A549 treated with Mapracorat at 1 μM for 4 hours (cell line): ENCODE measurements around the gene SLC25A45. TPM values are rescaled to one million over a fixed set of nuclear protein-coding genes. Genes with fewer than 3 reads are reported as not detected.

Source experiments
- total RNA-seq: library from RNA; stranded (reverse); fragments of 200-300 nt; extraction: Qiagen RNA extraction; gene quantifications from 5 replicates; pipeline ENCODE4 v1.2.3, GENCODE V29; 2022

The SLC25A45 gene
- 10.3 to 15.7 TPM (median 13.4 TPM) in 5 replicates for total RNA-seq

GRCh38 chr11:65382033-65382803 lies at the start of gene SLC25A45:
Gene SLC25A45, minus strand, starts transcription at chr11:65382646. Its CDS starts 695 bp downstream, at chr11:65381951.

GRCh38 chr11:65422633-65423515 lies 40.4 kb upstream of the SLC25A45 start, which contains the start of gene NEAT1:
Gene NEAT1, plus strand, starts transcription at chr11:65422798.

GRCh38 chr11:65386307-65387140 lies 4.1 kb upstream of the SLC25A45 start, which contains the start of gene FRMD8:
Gene FRMD8, plus strand, starts transcription at chr11:65386637. Its CDS starts 400 bp downstream, at chr11:65387037.

GRCh38 chr11:65354265-65355012 lies 28.0 kb downstream of the SLC25A45 start, which contains the start of gene TIGD3:
Gene TIGD3, plus strand, starts transcription at chr11:65354751. Its CDS starts 1,058 bp downstream, at chr11:65355809.

Other genes with a start within 250 kb of the SLC25A45 start
- 27.8 to 40.9 TPM (median 37.6 TPM) in 5 replicates for gene SYVN1, start 248.1 kb downstream of the SLC25A45 start, total RNA-seq
- not detected in 5 replicates for gene SPDYC, start 212.4 kb downstream of the SLC25A45 start, total RNA-seq
- gene CAPN1, start 200.7 kb downstream of the SLC25A45 start, total RNA-seq: 90.3 to 122 TPM (median 113 TPM) in 5 replicates
- gene POLA2, start 120.7 kb downstream of the SLC25A45 start, total RNA-seq: 10.9 to 15.8 TPM (median 13.9 TPM) in 5 replicates
- 14.6 to 19.3 TPM (median 17.1 TPM) in 5 replicates for gene CDC42EP2, start 67.8 kb downstream of the SLC25A45 start, total RNA-seq
- 38.9 to 43.3 TPM (median 39.7 TPM) in 5 replicates for gene DPF2, start 48.8 kb downstream of the SLC25A45 start, total RNA-seq
- 0.42 to 0.92 TPM (median 0.82 TPM) in 5 replicates for gene TIGD3, start 27.9 kb downstream of the SLC25A45 start, total RNA-seq
- 36.8 to 59.7 TPM (median 56.3 TPM) in 5 replicates for gene FRMD8, start 4.0 kb upstream of the SLC25A45 start, total RNA-seq
- gene NEAT1, start 40.2 kb upstream of the SLC25A45 start, total RNA-seq: 138 to 274 TPM (median 186 TPM) in 5 replicates
- gene MALAT1, start 116.4 kb upstream of the SLC25A45 start, total RNA-seq: 64.1 to 116 TPM (median 72.7 TPM) in 5 replicates
- 47.1 to 64.1 TPM (median 61.4 TPM) in 5 replicates for gene SCYL1, start 142.4 kb upstream of the SLC25A45 start, total RNA-seq
- 102 to 132 TPM (median 113 TPM) in 5 replicates for gene LTBP3, start 175.7 kb upstream of the SLC25A45 start, total RNA-seq
- gene ZNRD2, start 187.8 kb upstream of the SLC25A45 start, total RNA-seq: 68.0 to 80.1 TPM (median 75.2 TPM) in 5 replicates
- 28.2 to 52.4 TPM (median 49.1 TPM) in 5 replicates for gene FAM89B, start 189.9 kb upstream of the SLC25A45 start, total RNA-seq
- 26.1 to 39.1 TPM (median 36.9 TPM) in 5 replicates for gene EHBP1L1, start 193.4 kb upstream of the SLC25A45 start, total RNA-seq
- gene KCNK7, start 213.2 kb upstream of the SLC25A45 start, total RNA-seq: 0.28 to 1.5 TPM (median 0.86 TPM) in 5 replicates
- 36.6 to 48.1 TPM (median 46.7 TPM) in 5 replicates for gene MAP3K11, start 231.6 kb upstream of the SLC25A45 start, total RNA-seq
- gene PCNX3, start 233.1 kb upstream of the SLC25A45 start, total RNA-seq: 25.0 to 37.1 TPM (median 35.4 TPM) in 5 replicates